Mesothelial cell of epicardium (in vitro differentiated cells): ENCODE measurements around the gene CFHR2. TPM values are rescaled to one million over a fixed set of nuclear protein-coding genes. Genes with fewer than 3 reads are reported as not detected.
"Not testable (repeated sequence)": the region's sequence is repeated elsewhere in the genome, so short reads cannot be mapped to it uniquely, and the experiment has no call there.

Experiments
- DNase-seq, 2 experiments: peaks; one replicate each; pipeline ENCODE4 v3.0.0; 2021; ENCODE audit warnings: low spot score in 2 of 2; ENCODE audit not compliant: unreplicated experiment in 2 of 2
- H3K27ac Mint-ChIP-seq: 2 replicates; pipeline ENCODE4 v1.8.0; 2021; ENCODE audit warnings: mixed read lengths
- H3K27me3 Mint-ChIP-seq: 2 replicates; pipeline ENCODE4 v1.8.0; 2021; ENCODE audit warnings: low read depth, mixed read lengths
- H3K36me3 Mint-ChIP-seq: 2 replicates; pipeline ENCODE4 v1.8.0; 2021; ENCODE audit warnings: mixed read lengths
- H3K4me1 Mint-ChIP-seq: 2 replicates; pipeline ENCODE4 v1.8.0; 2021; ENCODE audit warnings: mixed read lengths
- H3K4me3 Mint-ChIP-seq: 2 replicates; pipeline ENCODE4 v1.8.0; 2021; ENCODE audit warnings: mild to moderate bottlenecking, moderate library complexity, mixed read lengths
- H3K9me3 Mint-ChIP-seq: 2 replicates; pipeline ENCODE4 v1.8.0; 2021; ENCODE audit warnings: mixed read lengths
- total RNA-seq: library from RNA; stranded (reverse); gene quantifications from 3 replicates; pipeline ENCODE4 v1.2.1, GENCODE V29; 2021
- TF ChIP-seq, protein P1 (sequence below): fragments of 200-600 bp; sonication (generic); IDR thresholded peaks from one replicate; pipeline ENCODE4 v1.5.0; 2021; ENCODE audit warnings: antibody characterized with exemption; ENCODE audit not compliant: unreplicated experiment

Gene CFHR2
- total RNA-seq, 1 donor from 2014 or later = not detected

DNA sequence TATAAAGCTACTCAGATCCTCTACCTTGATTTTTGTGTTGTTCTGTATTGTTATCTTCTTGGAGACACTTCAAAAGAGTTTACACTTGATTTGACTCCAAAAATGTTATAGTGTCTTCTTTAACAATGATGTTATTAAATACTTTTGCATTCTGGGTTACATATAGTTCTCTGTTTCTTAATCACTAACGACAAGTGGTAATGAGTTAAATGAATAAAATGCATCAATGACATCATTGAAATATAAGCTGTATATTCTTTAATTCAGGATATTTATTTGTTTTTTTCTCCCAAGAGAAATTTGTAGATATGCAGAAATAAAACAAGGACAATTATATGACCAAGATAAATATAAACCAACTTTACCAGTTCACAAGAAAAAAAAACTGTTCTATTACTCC, 26.6 kb downstream of the CFHR2 start:
- TF ChIP-seq, protein P1, sequence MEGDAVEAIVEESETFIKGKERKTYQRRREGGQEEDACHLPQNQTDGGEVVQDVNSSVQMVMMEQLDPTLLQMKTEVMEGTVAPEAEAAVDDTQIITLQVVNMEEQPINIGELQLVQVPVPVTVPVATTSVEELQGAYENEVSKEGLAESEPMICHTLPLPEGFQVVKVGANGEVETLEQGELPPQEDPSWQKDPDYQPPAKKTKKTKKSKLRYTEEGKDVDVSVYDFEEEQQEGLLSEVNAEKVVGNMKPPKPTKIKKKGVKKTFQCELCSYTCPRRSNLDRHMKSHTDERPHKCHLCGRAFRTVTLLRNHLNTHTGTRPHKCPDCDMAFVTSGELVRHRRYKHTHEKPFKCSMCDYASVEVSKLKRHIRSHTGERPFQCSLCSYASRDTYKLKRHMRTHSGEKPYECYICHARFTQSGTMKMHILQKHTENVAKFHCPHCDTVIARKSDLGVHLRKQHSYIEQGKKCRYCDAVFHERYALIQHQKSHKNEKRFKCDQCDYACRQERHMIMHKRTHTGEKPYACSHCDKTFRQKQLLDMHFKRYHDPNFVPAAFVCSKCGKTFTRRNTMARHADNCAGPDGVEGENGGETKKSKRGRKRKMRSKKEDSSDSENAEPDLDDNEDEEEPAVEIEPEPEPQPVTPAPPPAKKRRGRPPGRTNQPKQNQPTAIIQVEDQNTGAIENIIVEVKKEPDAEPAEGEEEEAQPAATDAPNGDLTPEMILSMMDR = no peak
- Mint-ChIP-seq H3K27me3 (no peaks in the 10 kb centered on the region), H3K4me3 (no peak overlapping the region), H3K36me3 (no peaks in the 10 kb centered on the region), H3K27ac (no peak overlapping the region), H3K9me3 (no peaks in the 10 kb centered on the region), H3K4me1 (no peaks in the 10 kb centered on the region)
- DNase-seq = no peak

DNA sequence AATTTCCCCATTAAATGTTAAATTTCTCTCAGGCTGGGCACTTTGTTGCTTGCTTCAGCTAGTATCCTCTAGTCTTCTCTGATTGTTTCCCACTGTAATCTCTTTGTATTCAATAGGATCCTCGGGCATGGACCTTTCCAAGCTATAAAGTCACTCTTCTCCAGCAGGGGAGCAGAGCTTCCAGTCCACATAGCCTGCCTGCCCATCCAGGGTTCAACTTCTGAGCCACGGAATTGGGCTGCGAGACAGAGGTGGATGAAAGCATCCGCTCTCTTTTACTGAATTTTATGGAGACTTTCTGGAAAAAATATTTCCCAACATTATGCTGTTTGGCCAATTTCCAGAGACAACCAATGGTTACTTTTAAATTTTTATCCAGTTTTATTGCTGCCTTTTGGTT, 32.7 kb downstream of the CFHR2 start:
- no peaks in the 10 kb centered on the region for H3K9me3 Mint-ChIP-seq

GRCh38 chr1:196977278-196977677, 33.7 kb downstream of the CFHR2 start, which contains the start of gene CFHR5:
TSS of gene CFHR5 (plus strand) at chr1:196977556. CDS start at chr1:196977665, 109 bp downstream.
- Mint-ChIP-seq H3K4me3 (no peak within 1 kb of the TSS), H3K4me1 (no peaks in the 10 kb centered on the region), H3K9me3 (no peaks in the 10 kb centered on the region), H3K27ac (no peak within 1 kb of the TSS), H3K36me3 (no peaks in the 10 kb centered on the region), H3K27me3 (no peaks in the 10 kb centered on the region)
- no peak for DNase-seq
- TF ChIP-seq, protein P1 = no peak

More for the DNA sequence above, 32.7 kb downstream of the CFHR2 start:
- H3K27ac Mint-ChIP-seq = no peak overlapping the region
- TF ChIP-seq, protein P1 = no peak
- no peak overlapping the region for H3K4me3 Mint-ChIP-seq
- no peaks in the 10 kb centered on the region for H3K27me3 Mint-ChIP-seq
- H3K4me1 Mint-ChIP-seq = no peaks in the 10 kb centered on the region
- DNase-seq = no peak
- no peaks in the 10 kb centered on the region for H3K36me3 Mint-ChIP-seq

- H3K27ac Mint-ChIP-seq = no peak overlapping the region
- H3K27me3 Mint-ChIP-seq = peaks cover 3% of the 10 kb centered on the region
- TF ChIP-seq, protein P1 = no peak
- no peak for DNase-seq
- no peak overlapping the region for H3K4me3 Mint-ChIP-seq
- H3K4me1 Mint-ChIP-seq = no peaks in the 10 kb centered on the region
- H3K9me3 Mint-ChIP-seq = peaks cover 1% of the 10 kb centered on the region
- no peaks in the 10 kb centered on the region for H3K36me3 Mint-ChIP-seq
These were observed 37.3 kb downstream of the CFHR2 start for GRCh38 chr1:196980859-196981258.

DNA sequence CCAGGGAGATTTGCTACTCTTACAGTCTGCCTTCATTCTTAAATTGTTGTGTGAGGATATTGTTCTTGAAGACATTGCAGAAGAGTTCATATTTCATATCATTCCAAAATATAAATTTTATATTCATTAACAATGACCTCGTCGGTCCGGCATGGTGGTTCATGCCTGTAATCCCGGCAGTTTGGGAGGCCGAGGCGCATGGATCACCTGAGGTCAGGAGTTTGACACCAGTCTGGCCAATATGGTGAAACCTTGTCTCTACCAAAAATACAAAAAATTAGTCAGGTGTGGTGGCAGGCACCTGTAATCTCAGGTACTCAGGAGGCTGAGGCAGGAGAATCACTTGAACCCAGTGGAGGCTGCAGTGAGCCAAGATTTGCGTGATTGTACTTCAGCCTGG, 38.7 kb downstream of the CFHR2 start:
- H3K4me1 Mint-ChIP-seq, H3K27ac Mint-ChIP-seq, H3K27me3 Mint-ChIP-seq, DNase-seq, H3K36me3 Mint-ChIP-seq, H3K9me3 Mint-ChIP-seq, H3K4me3 Mint-ChIP-seq: not testable (repeated sequence)

DNA sequence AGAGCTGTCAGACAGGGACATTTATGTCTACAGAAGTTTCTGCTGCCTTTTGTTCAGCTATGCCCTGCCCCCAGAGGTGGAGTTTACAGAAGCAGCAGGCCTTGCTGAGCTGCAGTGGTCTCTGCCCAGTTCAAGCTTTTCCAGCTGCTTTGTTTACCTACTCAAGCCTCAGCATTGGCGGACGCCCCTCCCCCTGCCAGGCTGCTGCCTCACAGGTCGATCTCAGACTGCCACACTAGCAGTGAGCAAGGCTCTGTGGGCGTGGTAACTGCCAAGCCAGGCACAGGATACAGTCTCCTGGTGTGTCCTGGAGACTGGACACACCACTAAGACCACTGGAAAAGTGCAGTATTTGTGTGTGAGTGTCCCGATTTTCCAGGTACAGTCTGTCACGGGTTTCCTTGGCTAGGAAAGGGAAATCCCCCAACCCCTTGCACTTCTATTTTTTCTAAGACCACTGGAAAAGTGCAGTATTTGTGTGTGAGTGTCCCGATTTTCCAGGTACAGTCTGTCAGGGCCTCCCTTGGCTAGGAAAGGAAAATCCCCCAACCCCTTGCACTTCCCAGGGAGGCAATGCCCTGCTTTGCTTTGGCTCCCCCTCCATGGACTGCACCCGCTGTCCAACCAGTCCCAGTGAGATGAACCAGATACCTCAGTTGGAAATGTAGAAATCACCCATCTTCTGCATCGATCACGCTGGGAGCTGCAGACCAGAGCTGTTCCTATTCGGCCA, 48.5 kb downstream of the CFHR2 start:
- DNase-seq = peak in 1 of 2 experiments; percentile 39

More for the DNA sequence above, 48.5 kb downstream of the CFHR2 start:
- not testable (repeated sequence) for H3K36me3 Mint-ChIP-seq, H3K27ac Mint-ChIP-seq, H3K27me3 Mint-ChIP-seq, H3K4me1 Mint-ChIP-seq
- Mint-ChIP-seq H3K9me3 (peaks cover 20% of the 10 kb centered on the region), H3K4me3 (peak overlapping the region; percentile 34)
